Measurements from ENCODE around the gene BMPR1A.

- TF ChIP-seq NR3C1 (IDR thresholded peaks at IDR 0.05) (no peak), ESRRA (IDR thresholded peaks at IDR 0.05; ENCODE audit: borderline replicate concordance, low read length) (no peak), TP53 (CRISPR knock-in tag; IDR thresholded peaks at IDR 0.05) (no peak), RFX5 (IDR thresholded peaks at IDR 0.05) (no peak), RAD21 (conservative IDR thresholded peaks at IDR 0.05 in 1 of 2, IDR thresholded peaks at IDR 0.05 in 1 of 2) (no peak)
Observed at GRCh38 chr10:86968271-86968993, 212.0 kb downstream of the BMPR1A start, which contains the start of gene ADIRF.
